Colonic mucosa (tissue), 4 donors: Measurements from ENCODE around the gene CTNND2. TPM values are rescaled to one million over a fixed set of nuclear protein-coding genes. Genes with fewer than 3 reads are reported as not detected.

Experiments used
- DNase-seq: peaks from one replicate; pipeline ENCODE4 v3.0.0-alpha.2; 2020
- H3K27ac ChIP-seq: fragments of 200-600 bp; one replicate; pipeline ENCODE4 v1.8.0; 2021
- H3K27me3 ChIP-seq: fragments of 200-600 bp; one replicate; pipeline ENCODE4 v1.8.0; 2021
- H3K36me3 ChIP-seq: fragments of 200-600 bp; one replicate; pipeline ENCODE4 v1.8.0; 2021
- H3K4me1 ChIP-seq: fragments of 200-600 bp; one replicate; pipeline ENCODE4 v1.8.0; 2021; ENCODE audit warnings: mild to moderate bottlenecking
- H3K4me3 ChIP-seq: fragments of 200-600 bp; one replicate; pipeline ENCODE4 v1.8.0; 2021
- H3K9ac ChIP-seq, 2 donors: one replicate each; pipeline ENCODE4 v1.7.0; 2013; ENCODE audit warnings: control low read depth in 2 of 2, low read depth in 2 of 2, low read length in 2 of 2
- H3K9me3 ChIP-seq: fragments of 200-600 bp; one replicate; pipeline ENCODE4 v1.8.0; 2021
- CTCF ChIP-seq: fragments of 200-600 bp; IDR thresholded peaks from one replicate; pipeline ENCODE4 v1.8.0; 2022; ENCODE audit warnings: antibody characterized with exemption, mild to moderate bottlenecking
- intact Hi-C: fragments of 100-400 bp; cut with DNase I; formaldehyde crosslinking; loops from one replicate; pipeline ENCODE4 v1.14.1; 2022
- total RNA-seq, 2 donors: library from RNA; stranded (reverse); fragmentation: NEBNext Ultra II Directional in 1 of 2; extraction: Animal tissue kit (Norgen Biotek cat#: 25700) in 1 of 2; gene quantifications; one replicate each; pipeline ENCODE4 v1.2.1, GENCODE V29; 2021
- donor health status: healthy.
- donor health status: DM: no; HTN: no; CAD: no.
- donor health status: DM: no; HTN: no; CAD: no.

CTNND2 gene
- total RNA-seq, 2 donors from 2014 or later, result 1.1 TPM

GRCh38 chr5:11311731-11312130 lies 592.5 kb downstream of the CTNND2 start:
- intact Hi-C loops, result no loop called here
- Histone ChIP-seq H3K9me3 (no peaks in the 10 kb centered on the region), H3K4me3 (no peak overlapping the region), H3K36me3 (no peaks in the 10 kb centered on the region), H3K27me3 (no peaks in the 10 kb centered on the region), H3K9ac (no peak overlapping the region), H3K27ac (no peak overlapping the region), H3K4me1 (no peaks in the 10 kb centered on the region)
- no peak for TF ChIP-seq CTCF
- no peak for DNase-seq

- Histone ChIP-seq H3K4me1 (no peaks in the 10 kb centered on the region), H3K27me3 (no peaks in the 10 kb centered on the region), H3K36me3 (no peaks in the 10 kb centered on the region), H3K9me3 (no peaks in the 10 kb centered on the region), H3K4me3 (no peak overlapping the region), H3K27ac (no peak overlapping the region), H3K9ac (no peak overlapping the region)
- TF ChIP-seq CTCF, result no peak
- DNase-seq, result no peak
- intact Hi-C loops, result no loop called here
These were observed 593.0 kb downstream of the CTNND2 start for GRCh38 chr5:11311272-11311671.

- no peaks in the 10 kb centered on the region for H3K9me3 ChIP-seq
- no peaks in the 10 kb centered on the region for H3K36me3 ChIP-seq
- H3K4me1 ChIP-seq, result no peaks in the 10 kb centered on the region
- no peak for DNase-seq
- no peak for TF ChIP-seq CTCF
- H3K27ac ChIP-seq, result no peak overlapping the region
- H3K9ac ChIP-seq, result no peak overlapping the region
- no peak overlapping the region for H3K4me3 ChIP-seq
- intact Hi-C loops, result no loop called here
- H3K27me3 ChIP-seq, result no peaks in the 10 kb centered on the region
These were observed 594.1 kb downstream of the CTNND2 start for GRCh38 chr5:11310158-11310557.

- H3K36me3 ChIP-seq, result no peaks in the 10 kb centered on the region
- H3K27me3 ChIP-seq, result no peaks in the 10 kb centered on the region
- TF ChIP-seq CTCF, result no peak
- intact Hi-C loops, result no loop called here
- H3K4me1 ChIP-seq, result no peaks in the 10 kb centered on the region
- H3K27ac ChIP-seq, result no peak overlapping the region
- H3K4me3 ChIP-seq, result no peak overlapping the region
- H3K9me3 ChIP-seq, result no peaks in the 10 kb centered on the region
- no peak overlapping the region for H3K9ac ChIP-seq
- no peak for DNase-seq
These were observed 597.9 kb downstream of the CTNND2 start for GRCh38 chr5:11306365-11306764.

GRCh38 chr5:11305245-11305644 lies 599.0 kb downstream of the CTNND2 start:
- intact Hi-C loops, result no loop called here
- no peaks in the 10 kb centered on the region for H3K27me3 ChIP-seq
- H3K4me1 ChIP-seq, result no peaks in the 10 kb centered on the region
- no peak for DNase-seq
- H3K36me3 ChIP-seq, result no peaks in the 10 kb centered on the region
- H3K9me3 ChIP-seq, result no peaks in the 10 kb centered on the region
- no peak overlapping the region for H3K27ac ChIP-seq
- TF ChIP-seq CTCF, result no peak
- no peak overlapping the region for H3K4me3 ChIP-seq
- H3K9ac ChIP-seq, result no peak overlapping the region

GRCh38 chr5:11304641-11305040 lies 599.6 kb downstream of the CTNND2 start:
- DNase-seq, result no peak
- Histone ChIP-seq H3K4me1 (no peaks in the 10 kb centered on the region), H3K9ac (no peak overlapping the region), H3K9me3 (no peaks in the 10 kb centered on the region), H3K36me3 (no peaks in the 10 kb centered on the region), H3K27ac (no peak overlapping the region), H3K27me3 (no peaks in the 10 kb centered on the region), H3K4me3 (no peak overlapping the region)
- intact Hi-C loops, result no loop called here
- TF ChIP-seq CTCF, result no peak
